Large intestine (tissue), 1 donor: ENCODE measurements around the gene CCDC74B. TPM values are rescaled to one million over a fixed set of nuclear protein-coding genes. Genes with fewer than 3 reads are reported as not detected.

Experiments used
- polyA plus RNA-seq: library from polyadenylated mRNA; unstranded; fragments of 120-200 nt; gene quantifications from one replicate; pipeline ENCODE4 v1.2.1, GENCODE V29; 2013

Gene CCDC74B
- polyA plus RNA-seq, 1 donor: 3.1 TPM

Other genes starting within 250 kb of the CCDC74B start
- 0.21 TPM for gene RAB6C, start 165.4 kb downstream of the CCDC74B start, polyA plus RNA-seq
- not detected for gene POTEF, start 15.9 kb downstream of the CCDC74B start, polyA plus RNA-seq
- gene SMPD4, start 36.5 kb upstream of the CCDC74B start, polyA plus RNA-seq: 50.1 TPM
- gene MZT2B, start 37.1 kb upstream of the CCDC74B start, polyA plus RNA-seq: 166 TPM
- gene TUBA3E, start 53.3 kb upstream of the CCDC74B start, polyA plus RNA-seq: 0.09 TPM
- 49.4 TPM for gene IMP4, start 197.8 kb upstream of the CCDC74B start, polyA plus RNA-seq
- 64.4 TPM for gene PTPN18, start 210.9 kb upstream of the CCDC74B start, polyA plus RNA-seq